Keratinocyte (primary cell): ENCODE measurements around the gene NIN. TPM values are rescaled to one million over a fixed set of nuclear protein-coding genes. Genes with fewer than 3 reads are reported as not detected.

Source experiments
- DNase-seq: peaks from one replicate; pipeline ENCODE4 v3.0.0-alpha.2; 2011; ENCODE audit warnings: low read depth, missing footprints, low spot score
- FAIRE-seq: peaks from 2 replicates; lab custom pipeline; 2011; peaks lifted over from hg19 to GRCh38; lab: Jason Lieb, UNC
- H2AFZ ChIP-seq: 2 replicates; pipeline ENCODE4 v1.6.0; 2012; ENCODE audit warnings: low read length, control low read depth, inconsistent platforms; ENCODE audit not compliant: control insufficient read depth
- H3K27ac ChIP-seq: 2 replicates; pipeline ENCODE4 v1.5.1; 2011; ENCODE audit warnings: low read length; ENCODE audit not compliant: control insufficient read depth, insufficient read depth
- H3K27me3 ChIP-seq: 3 replicates; pipeline ENCODE4 v1.6.0; 2011; ENCODE audit warnings: low read length; ENCODE audit not compliant: control insufficient read depth, insufficient read depth; ENCODE audit errors: extremely low read depth
- H3K36me3 ChIP-seq, 2 experiments: 2 replicates in 1 of 2; 3 replicates in 1 of 2; pipeline ENCODE4 v1.5.1; 2011; ENCODE audit warnings: low read length in 2 of 2, mild to moderate bottlenecking in 1 of 2; ENCODE audit not compliant: control insufficient read depth in 2 of 2, insufficient read depth in 2 of 2; ENCODE audit errors: extremely low read depth in 1 of 2
- H3K4me1 ChIP-seq: 3 replicates; pipeline ENCODE4 v1.5.1; 2011; ENCODE audit warnings: low read length; ENCODE audit not compliant: control insufficient read depth, insufficient read depth; ENCODE audit errors: extremely low read depth
- H3K4me2 ChIP-seq: 3 replicates; pipeline ENCODE4 v1.6.0; 2011; ENCODE audit warnings: low read depth, low read length; ENCODE audit not compliant: control insufficient read depth, insufficient read depth; ENCODE audit errors: extremely low read depth
- H3K4me3 ChIP-seq, 3 experiments: fragments of 200-600 bp in 1 of 3; sonication (generic) in 1 of 3; 2 replicates in 2 of 3; 3 replicates in 1 of 3; pipeline ENCODE4 v1.5.1; 2011 to 2016; ENCODE audit warnings: low read length in 3 of 3, mild to moderate bottlenecking in 3 of 3, control low read depth in 2 of 3, inconsistent platforms in 1 of 3, low read depth in 1 of 3, mixed read lengths in 1 of 3, mixed run types in 1 of 3, moderate library complexity in 1 of 3; ENCODE audit not compliant: control insufficient read depth in 2 of 3, insufficient read depth in 2 of 3; ENCODE audit errors: extremely low read depth in 1 of 3
- H3K79me2 ChIP-seq: 2 replicates; pipeline ENCODE4 v1.6.0; 2012; ENCODE audit warnings: low read length; ENCODE audit not compliant: control insufficient read depth, insufficient read depth
- H3K9ac ChIP-seq: 3 replicates; pipeline ENCODE4 v1.6.0; 2011; ENCODE audit warnings: low read length; ENCODE audit not compliant: control insufficient read depth, insufficient read depth; ENCODE audit errors: extremely low read depth
- H3K9me1 ChIP-seq: 3 replicates; pipeline ENCODE4 v1.6.0; 2011; ENCODE audit warnings: low read length; ENCODE audit not compliant: control insufficient read depth, insufficient read depth; ENCODE audit errors: extremely low read depth
- H3K9me3 ChIP-seq: 2 replicates; pipeline ENCODE4 v1.5.1; 2012; ENCODE audit warnings: low read depth, low read length; ENCODE audit not compliant: control insufficient read depth
- H4K20me1 ChIP-seq: 3 replicates; pipeline ENCODE4 v1.6.0; 2011; ENCODE audit warnings: low read length; ENCODE audit not compliant: control insufficient read depth, insufficient read depth; ENCODE audit errors: extremely low read depth
- EZH2 ChIP-seq: IDR thresholded peaks from one replicate; pipeline ENCODE4 v1.6.1; 2012; ENCODE audit warnings: inconsistent platforms, mild to moderate bottlenecking, low read length, moderate library complexity
- dilution Hi-C: fragments of 300-500 bp; cut with MboI; formaldehyde crosslinking; loops from one replicate; pipeline ENCODE4 v1.7.0; 2020; ENCODE audit warnings: low sequenced_read_pairs; ENCODE audit not compliant: extremely low pct_ligation_motif_present
- polyA plus RNA-seq, 5 experiments: library from polyadenylated mRNA; depleted of rRNA in 3 of 5; stranded (reverse) in 3 of 5; stranded (forward) in 1 of 5; unstranded in 1 of 5; fragments of >200 nt; gene quantifications; 1 replicate in 1 of 5; 2 replicates in 3 of 5; 3 replicates in 1 of 5; pipeline versions ENCODE4 v1.2.1 to v1.2.3, GENCODE V29; 2011 to 2012; ENCODE audit warnings: missing spikeins in 2 of 5, low read depth in 1 of 5, low replicate concordance in 1 of 5
- TF ChIP-seq, protein P1 (sequence below), 3 experiments: IDR thresholded peaks in 1 of 3; conservative IDR thresholded peaks in 1 of 3; optimal IDR thresholded peaks in 1 of 3; 2 replicates in 2 of 3; 3 replicates in 1 of 3; pipeline versions ENCODE3 to v1.5.1; 2011; ENCODE audit warnings: low read length in 3 of 3, mild to moderate bottlenecking in 3 of 3, moderate library complexity in 2 of 3, control low read depth in 1 of 3, inconsistent platforms in 1 of 3; ENCODE audit not compliant: insufficient read depth in 2 of 3; ENCODE audit errors: extremely low read depth in 1 of 3

The NIN gene
- polyA plus RNA-seq, 1 donor (not counting 4 experiments of a cell fraction or from before 2014, with no cell fraction given): 15.2 TPM

DNA sequence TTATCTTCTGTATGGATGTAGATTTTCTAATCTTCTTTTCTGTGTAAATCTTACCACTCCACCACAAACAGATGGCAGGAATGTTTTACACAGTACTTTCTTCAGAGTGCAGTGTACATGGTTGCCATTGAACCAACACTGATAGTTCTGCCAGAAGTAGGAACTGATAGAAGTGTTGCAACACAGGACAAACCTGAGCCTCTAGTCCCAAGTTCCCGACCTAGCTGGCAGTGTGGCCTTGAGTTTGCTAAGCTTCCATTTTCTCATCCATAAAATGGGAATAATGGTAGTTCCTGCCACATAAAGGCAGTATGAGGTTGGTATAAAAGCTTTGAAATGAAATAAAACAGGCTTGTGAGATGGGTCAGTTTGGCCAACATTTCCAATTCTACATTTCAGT lies 112.0 kb downstream of the NIN start:
- DNase-seq (no peak), FAIRE-seq (peak; percentile 83)
- dilution Hi-C loops: no loop called here

GRCh38 chr14:50717811-50718210 lies 113.2 kb downstream of the NIN start:
- no peak overlapping the region for H2AFZ ChIP-seq
- peaks cover 0 to 1% of the 10 kb centered on the region in 2 experiments for H3K36me3 ChIP-seq
- no peaks in the 10 kb centered on the region for H3K9me1 ChIP-seq
- no peaks in the 10 kb centered on the region for H3K27me3 ChIP-seq
- no peaks in the 10 kb centered on the region for H3K9me3 ChIP-seq
- H3K9ac ChIP-seq: no peak overlapping the region
- dilution Hi-C loops: no loop called here
- no peaks in the 10 kb centered on the region for H3K79me2 ChIP-seq
- no peak for FAIRE-seq
- no peak overlapping the region for H3K4me2 ChIP-seq
- H4K20me1 ChIP-seq: no peaks in the 10 kb centered on the region
- DNase-seq: no peak
- H3K4me1 ChIP-seq: peaks cover 10% of the 10 kb centered on the region
- no peak overlapping the region for H3K4me3 ChIP-seq
- H3K27ac ChIP-seq: no peak overlapping the region
- TF ChIP-seq EZH2: no peak

More for the DNA sequence above, 112.0 kb downstream of the NIN start:
- Histone ChIP-seq H3K9me1 (no peaks in the 10 kb centered on the region), H3K4me2 (no peak overlapping the region), H3K36me3 (peaks cover 0 to 4% of the 10 kb centered on the region in 2 experiments), H2AFZ (no peak overlapping the region), H3K27me3 (no peaks in the 10 kb centered on the region), H4K20me1 (no peaks in the 10 kb centered on the region), H3K9me3 (no peaks in the 10 kb centered on the region), H3K9ac (no peak overlapping the region), H3K4me1 (peaks cover 10% of the 10 kb centered on the region), H3K27ac (no peak overlapping the region), H3K4me3 (no peak overlapping the region), H3K79me2 (no peaks in the 10 kb centered on the region)
- TF ChIP-seq, protein P1, sequence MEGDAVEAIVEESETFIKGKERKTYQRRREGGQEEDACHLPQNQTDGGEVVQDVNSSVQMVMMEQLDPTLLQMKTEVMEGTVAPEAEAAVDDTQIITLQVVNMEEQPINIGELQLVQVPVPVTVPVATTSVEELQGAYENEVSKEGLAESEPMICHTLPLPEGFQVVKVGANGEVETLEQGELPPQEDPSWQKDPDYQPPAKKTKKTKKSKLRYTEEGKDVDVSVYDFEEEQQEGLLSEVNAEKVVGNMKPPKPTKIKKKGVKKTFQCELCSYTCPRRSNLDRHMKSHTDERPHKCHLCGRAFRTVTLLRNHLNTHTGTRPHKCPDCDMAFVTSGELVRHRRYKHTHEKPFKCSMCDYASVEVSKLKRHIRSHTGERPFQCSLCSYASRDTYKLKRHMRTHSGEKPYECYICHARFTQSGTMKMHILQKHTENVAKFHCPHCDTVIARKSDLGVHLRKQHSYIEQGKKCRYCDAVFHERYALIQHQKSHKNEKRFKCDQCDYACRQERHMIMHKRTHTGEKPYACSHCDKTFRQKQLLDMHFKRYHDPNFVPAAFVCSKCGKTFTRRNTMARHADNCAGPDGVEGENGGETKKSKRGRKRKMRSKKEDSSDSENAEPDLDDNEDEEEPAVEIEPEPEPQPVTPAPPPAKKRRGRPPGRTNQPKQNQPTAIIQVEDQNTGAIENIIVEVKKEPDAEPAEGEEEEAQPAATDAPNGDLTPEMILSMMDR (optimal IDR thresholded peaks at IDR 0.05 in 1 of 3, IDR thresholded peaks at IDR 0.05 in 1 of 3, conservative IDR thresholded peaks at IDR 0.05 in 1 of 3; ENCODE audit: extremely low read depth in 1 of 3, insufficient read depth in 2 of 3, low read length in 3 of 3): no peak
- no peak for TF ChIP-seq EZH2

- peak; percentile 90 for FAIRE-seq
These were observed 116.4 kb downstream of the NIN start for GRCh38 chr14:50714450-50715073.

More at GRCh38 chr14:50714450-50715073, 116.4 kb downstream of the NIN start:
- no peak overlapping the region for H3K27ac ChIP-seq
- no peaks in the 10 kb centered on the region for H3K9me1 ChIP-seq
- H4K20me1 ChIP-seq: no peaks in the 10 kb centered on the region
- TF ChIP-seq EZH2: no peak
- TF ChIP-seq, protein P1 (optimal IDR thresholded peaks at IDR 0.05 in 1 of 3, IDR thresholded peaks at IDR 0.05 in 1 of 3, conservative IDR thresholded peaks at IDR 0.05 in 1 of 3; ENCODE audit: extremely low read depth in 1 of 3, insufficient read depth in 2 of 3, low read length in 3 of 3): peak in 2 of 3 experiments; percentile 60 to 68
- no peak overlapping the region for H2AFZ ChIP-seq
- H3K36me3 ChIP-seq: no peaks in the 10 kb centered on the region
- no peaks in the 10 kb centered on the region for H3K27me3 ChIP-seq
- no peaks in the 10 kb centered on the region for H3K9me3 ChIP-seq
- no peak for DNase-seq
- dilution Hi-C loops: no loop called here
- H3K79me2 ChIP-seq: no peaks in the 10 kb centered on the region
- H3K4me1 ChIP-seq: no peaks in the 10 kb centered on the region
- H3K4me3 ChIP-seq: no peak overlapping the region
- H3K4me2 ChIP-seq: no peak overlapping the region
- H3K9ac ChIP-seq: no peak overlapping the region
